ENCODE results near the gene KRT20.

- TF ChIP-seq SIN3A (IDR thresholded peaks at IDR 0.05; ENCODE audit: borderline replicate concordance, insufficient read depth, low read depth, low read length) (no peak), POLR2AphosphoS5 (IDR thresholded peaks at IDR 0.05; ENCODE audit: low read depth, low read length) (no peak), CTCF (IDR thresholded peaks at IDR 0.05) (no peak), REST (IDR thresholded peaks at IDR 0.05; ENCODE audit: insufficient read depth in 1 of 2, low read depth in 2 of 2, low read length in 1 of 2) (no peak)
These were observed 31.3 kb upstream of the KRT20 start for GRCh38 chr17:40916366-40916765.
